GM12875 (cell line): ENCODE results near the gene PELI2.

Experiments
- H3K4me3 ChIP-seq: one replicate; pipeline ENCODE4 v1.5.1; 2011; ENCODE audit warnings: low read depth, low read length, control low read depth
- TF ChIP-seq, protein P1 (sequence below): IDR thresholded peaks from 2 replicates; pipeline ENCODE4 v1.5.1; 2011; ENCODE audit warnings: low read depth, mild to moderate bottlenecking, control low read depth, inconsistent platforms, low read length, moderate library complexity, borderline replicate concordance; ENCODE audit not compliant: insufficient read depth

PELI2 gene

DNA sequence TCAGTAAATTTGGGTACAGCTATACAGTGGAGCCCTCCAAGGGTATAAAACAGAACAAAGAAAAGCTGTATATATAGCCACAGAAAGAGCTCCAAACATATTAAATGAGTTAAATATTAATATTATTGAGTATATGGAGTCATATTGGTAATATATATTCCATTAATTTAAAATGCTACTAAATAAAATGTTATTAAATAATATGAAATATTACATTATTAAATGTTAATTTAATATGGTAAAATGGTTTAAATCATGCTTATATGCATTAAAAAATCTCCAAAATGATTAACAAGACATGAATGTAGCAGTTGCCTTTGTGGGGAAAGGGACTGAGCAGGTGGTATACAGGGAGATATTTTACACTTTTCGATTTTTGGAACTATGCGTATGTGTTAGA, 164.0 kb downstream of the PELI2 start:
- TF ChIP-seq, protein P1, sequence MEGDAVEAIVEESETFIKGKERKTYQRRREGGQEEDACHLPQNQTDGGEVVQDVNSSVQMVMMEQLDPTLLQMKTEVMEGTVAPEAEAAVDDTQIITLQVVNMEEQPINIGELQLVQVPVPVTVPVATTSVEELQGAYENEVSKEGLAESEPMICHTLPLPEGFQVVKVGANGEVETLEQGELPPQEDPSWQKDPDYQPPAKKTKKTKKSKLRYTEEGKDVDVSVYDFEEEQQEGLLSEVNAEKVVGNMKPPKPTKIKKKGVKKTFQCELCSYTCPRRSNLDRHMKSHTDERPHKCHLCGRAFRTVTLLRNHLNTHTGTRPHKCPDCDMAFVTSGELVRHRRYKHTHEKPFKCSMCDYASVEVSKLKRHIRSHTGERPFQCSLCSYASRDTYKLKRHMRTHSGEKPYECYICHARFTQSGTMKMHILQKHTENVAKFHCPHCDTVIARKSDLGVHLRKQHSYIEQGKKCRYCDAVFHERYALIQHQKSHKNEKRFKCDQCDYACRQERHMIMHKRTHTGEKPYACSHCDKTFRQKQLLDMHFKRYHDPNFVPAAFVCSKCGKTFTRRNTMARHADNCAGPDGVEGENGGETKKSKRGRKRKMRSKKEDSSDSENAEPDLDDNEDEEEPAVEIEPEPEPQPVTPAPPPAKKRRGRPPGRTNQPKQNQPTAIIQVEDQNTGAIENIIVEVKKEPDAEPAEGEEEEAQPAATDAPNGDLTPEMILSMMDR = no peak
- no peak overlapping the region for H3K4me3 ChIP-seq

GRCh38 chr14:56284641-56285040, 166.4 kb downstream of the PELI2 start:
- TF ChIP-seq, protein P1 = no peak
- no peak overlapping the region for H3K4me3 ChIP-seq

GRCh38 chr14:56289155-56289554, 170.9 kb downstream of the PELI2 start:
- TF ChIP-seq, protein P1 = no peak
- no peak overlapping the region for H3K4me3 ChIP-seq

- TF ChIP-seq, protein P1 = no peak
- no peak overlapping the region for H3K4me3 ChIP-seq
These were observed 172.0 kb downstream of the PELI2 start for GRCh38 chr14:56290195-56290594.

GRCh38 chr14:56292970-56293369, 174.8 kb downstream of the PELI2 start:
- TF ChIP-seq, protein P1 = no peak
- H3K4me3 ChIP-seq = no peak overlapping the region

DNA sequence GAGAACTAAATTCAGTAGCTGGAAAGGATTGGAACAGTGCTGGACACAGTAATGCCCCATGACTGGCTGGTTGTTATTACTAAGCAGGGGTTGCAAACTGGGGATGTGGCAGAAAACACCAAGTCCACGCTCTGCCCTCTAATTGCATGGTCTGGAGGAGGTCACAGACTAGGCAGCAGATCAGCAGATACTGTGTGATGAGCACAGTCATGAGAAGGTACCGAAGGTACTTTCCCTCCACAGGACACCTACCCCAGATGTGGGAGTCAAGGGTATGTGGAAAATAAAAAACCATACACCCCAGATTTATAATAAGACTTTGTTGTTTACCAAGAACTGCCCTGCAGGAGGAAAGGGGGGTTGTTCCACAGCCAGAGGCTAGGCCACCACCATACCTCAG, 175.3 kb downstream of the PELI2 start:
- TF ChIP-seq, protein P1 = no peak
- no peak overlapping the region for H3K4me3 ChIP-seq

- TF ChIP-seq, protein P1 = peak; percentile 7; the same call in 1 of the 2 replicates
- no peak overlapping the region for H3K4me3 ChIP-seq
These were observed 175.9 kb downstream of the PELI2 start for GRCh38 chr14:56294128-56294527.
